GM18873 (cell line): ENCODE data around the gene PM20D1.
"Not testable (repeated sequence)": the region's sequence is repeated elsewhere in the genome, so short reads cannot be mapped to it uniquely, and the experiment has no call there.

Experiments used
- ATAC-seq: cut with Tn5 transposase; IDR thresholded peaks from one replicate; pipeline ENCODE4 v1.9.1; 2021; ENCODE audit warnings: mild to moderate bottlenecking, moderate library complexity, moderate number of reproducible peaks; ENCODE audit not compliant: unreplicated experiment, low FRiP score

Gene PM20D1, protein sequence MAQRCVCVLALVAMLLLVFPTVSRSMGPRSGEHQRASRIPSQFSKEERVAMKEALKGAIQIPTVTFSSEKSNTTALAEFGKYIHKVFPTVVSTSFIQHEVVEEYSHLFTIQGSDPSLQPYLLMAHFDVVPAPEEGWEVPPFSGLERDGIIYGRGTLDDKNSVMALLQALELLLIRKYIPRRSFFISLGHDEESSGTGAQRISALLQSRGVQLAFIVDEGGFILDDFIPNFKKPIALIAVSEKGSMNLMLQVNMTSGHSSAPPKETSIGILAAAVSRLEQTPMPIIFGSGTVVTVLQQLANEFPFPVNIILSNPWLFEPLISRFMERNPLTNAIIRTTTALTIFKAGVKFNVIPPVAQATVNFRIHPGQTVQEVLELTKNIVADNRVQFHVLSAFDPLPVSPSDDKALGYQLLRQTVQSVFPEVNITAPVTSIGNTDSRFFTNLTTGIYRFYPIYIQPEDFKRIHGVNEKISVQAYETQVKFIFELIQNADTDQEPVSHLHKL

DNA sequence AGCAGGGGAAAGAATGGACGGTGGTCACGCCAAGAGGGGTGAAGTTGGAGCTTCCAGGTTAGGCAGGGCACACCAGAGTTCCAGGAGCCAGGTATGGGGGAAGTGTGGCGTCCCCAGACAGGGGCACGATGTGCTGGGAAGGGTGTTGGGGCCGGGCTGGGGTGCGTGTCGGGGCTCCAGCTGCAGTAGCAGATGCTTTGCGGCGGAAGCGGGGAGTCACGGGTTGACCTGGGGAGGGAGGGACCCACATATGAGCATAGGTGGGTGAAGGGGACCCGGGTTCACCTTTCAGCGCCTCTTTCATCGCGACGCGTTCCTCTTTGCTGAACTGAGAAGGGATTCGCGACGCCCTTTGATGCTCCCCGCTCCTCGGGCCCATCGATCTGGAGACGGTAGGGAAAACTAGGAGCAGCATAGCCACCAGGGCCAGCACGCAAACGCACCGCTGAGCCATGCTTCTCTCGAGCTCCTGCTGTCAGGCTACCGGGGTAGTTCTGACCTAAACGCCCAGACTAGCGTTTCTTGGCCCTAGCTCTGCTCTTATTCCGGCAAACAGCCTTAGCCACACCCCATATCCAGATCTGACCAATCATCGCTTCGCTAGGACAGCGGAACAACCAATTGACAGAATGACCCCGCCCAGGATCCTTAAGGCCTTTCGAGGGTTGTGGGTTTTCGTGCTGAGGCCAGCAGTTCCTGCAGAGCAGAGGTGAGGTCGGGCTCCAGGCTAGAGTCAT lies at the start of gene PM20D1:
PM20D1 (minus strand) TSS at position 514 of the 737 bp plus-strand sequence; CDS start at position 454, 60 bp downstream.
- peak; percentile 97 for ATAC-seq

DNA sequence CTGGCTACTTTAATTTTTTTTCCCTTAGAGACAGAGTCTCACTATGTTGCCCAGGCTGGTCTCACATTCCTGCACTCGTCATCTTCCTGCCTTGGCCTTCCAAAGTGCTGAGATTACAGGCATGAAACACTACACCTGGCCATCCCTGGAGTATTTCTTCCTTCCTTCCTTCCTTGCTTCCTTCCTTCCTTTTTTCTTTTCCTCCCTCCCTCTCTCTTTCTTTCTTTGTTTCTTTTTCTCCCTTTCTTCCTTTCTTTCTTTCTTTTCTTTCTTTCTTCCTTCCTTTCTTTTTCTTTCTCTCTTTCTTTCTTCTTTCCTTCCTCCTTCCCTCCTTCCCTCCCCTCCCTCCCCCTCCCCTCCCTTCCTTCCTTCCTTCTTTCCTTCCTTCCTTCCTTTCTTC lies 46.4 kb upstream of the PM20D1 start:
- ATAC-seq, result no peak

DNA sequence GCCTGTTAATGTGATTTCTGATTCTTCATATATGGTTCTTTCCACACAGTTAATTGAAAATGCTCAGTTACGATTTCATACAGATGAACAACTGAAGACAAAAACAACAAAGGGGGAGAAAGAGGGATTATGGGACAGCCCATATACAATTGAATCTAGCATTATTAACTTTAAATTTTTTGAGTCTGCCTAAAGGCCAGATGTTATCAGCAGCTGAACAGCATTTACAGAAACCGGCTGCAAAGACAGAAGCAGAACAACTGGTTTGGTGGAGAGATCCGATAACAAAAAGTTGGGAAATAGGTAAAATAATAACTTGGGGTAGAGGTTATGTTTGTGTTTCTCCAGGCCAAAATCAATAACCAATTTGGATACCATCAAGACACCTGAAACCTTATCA lies 44.2 kb upstream of the PM20D1 start:
- ATAC-seq, result not testable (repeated sequence)

DNA sequence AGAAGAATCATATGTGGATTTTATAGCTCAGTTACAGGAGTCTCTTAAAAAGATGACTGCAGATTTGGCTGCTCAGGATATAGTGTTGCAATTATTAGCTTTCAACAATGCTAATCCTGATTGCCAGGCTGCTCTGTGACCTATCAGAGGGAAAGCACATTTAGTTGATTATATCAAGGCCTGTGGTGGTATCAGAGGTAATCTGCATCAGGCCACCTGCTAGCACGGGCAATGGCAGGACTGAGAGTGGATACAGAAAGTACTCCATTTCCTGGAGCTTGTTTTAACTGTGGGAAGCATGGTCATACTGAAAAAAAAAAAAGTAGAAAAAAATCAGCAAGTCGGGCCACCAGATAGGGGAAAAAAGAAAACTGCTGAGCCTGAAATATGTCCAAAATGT lies 42.2 kb upstream of the PM20D1 start:
- ATAC-seq, result not testable (repeated sequence)

DNA sequence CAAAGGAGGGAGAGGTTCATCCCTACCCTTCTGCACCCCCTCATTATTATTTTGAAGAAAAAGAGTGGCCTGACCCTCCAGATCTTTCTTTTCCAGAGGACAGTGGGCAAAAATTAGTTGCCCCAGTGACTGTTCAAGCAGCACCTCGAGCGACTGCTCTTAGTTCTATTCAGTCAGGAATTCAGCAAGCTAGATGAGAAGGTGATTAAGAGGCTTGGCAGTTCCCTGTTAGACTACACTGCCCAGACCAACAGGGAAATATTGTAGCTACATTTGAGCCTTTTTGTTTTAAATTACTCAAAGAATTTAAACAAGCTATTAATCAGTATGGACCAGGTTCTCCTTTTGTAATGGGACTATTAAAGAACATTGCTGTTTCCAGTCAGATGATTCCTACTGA lies 41.5 kb upstream of the PM20D1 start:
- ATAC-seq, result not testable (repeated sequence)

DNA sequence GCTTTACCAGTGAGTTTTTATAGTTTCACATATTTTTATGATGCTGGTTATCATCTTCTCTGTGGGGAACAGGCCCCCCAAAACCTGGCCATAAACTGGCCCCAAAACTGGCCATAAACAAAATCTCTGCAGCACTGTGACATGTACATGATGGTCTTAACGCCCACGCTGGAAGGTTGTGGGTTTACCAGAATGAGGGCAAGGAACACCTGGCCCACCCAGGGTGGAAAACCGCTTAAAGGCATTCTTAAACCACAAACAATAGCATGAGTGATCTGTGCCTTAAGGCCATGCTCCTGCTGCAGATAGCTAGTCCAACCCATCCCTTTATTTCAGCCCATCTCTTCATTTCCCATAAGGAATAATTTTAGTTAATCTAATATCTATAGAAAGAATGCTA lies 40.7 kb upstream of the PM20D1 start:
- ATAC-seq, result not testable (repeated sequence)

DNA sequence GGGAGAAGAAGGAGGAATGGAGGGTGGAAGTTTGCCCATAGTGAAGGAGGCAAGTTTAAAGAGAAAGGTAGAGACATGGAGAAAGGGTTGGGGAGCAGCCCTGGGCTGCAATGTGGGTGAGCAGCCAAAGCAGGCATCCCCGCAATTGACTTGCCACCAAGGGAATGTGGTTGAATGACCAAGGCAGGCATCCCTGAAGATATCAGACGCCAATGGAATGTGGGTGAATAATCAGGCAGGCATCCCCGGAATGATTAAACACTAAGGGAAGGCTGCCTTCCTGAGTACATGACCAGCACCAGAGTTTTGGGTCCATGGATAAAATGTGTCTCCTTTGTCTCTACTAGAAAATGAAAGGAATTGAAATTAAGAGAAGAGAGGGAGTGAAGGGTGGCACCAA lies 39.8 kb upstream of the PM20D1 start:
- not testable (repeated sequence) for ATAC-seq

DNA sequence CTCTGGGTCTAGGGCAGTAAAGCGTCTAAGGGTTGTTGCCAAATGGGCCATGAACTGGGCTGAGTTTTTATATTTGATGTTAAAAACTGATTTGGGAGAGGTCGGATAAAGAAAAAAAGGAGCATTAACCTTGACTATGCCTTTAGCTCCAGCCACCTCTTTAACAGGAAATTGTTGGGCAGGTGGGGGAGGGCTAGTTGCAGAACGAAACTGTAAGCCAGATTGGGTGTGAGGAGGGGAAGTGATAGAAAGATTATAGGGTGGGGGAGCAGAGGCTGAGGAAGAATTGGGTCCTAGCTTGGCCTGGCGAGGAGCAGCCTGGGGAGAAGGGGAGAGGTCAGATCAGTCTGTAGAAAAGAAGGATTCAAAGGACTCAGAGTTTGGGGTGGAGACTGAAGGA lies 39.1 kb upstream of the PM20D1 start:
- ATAC-seq, result not testable (repeated sequence)

DNA sequence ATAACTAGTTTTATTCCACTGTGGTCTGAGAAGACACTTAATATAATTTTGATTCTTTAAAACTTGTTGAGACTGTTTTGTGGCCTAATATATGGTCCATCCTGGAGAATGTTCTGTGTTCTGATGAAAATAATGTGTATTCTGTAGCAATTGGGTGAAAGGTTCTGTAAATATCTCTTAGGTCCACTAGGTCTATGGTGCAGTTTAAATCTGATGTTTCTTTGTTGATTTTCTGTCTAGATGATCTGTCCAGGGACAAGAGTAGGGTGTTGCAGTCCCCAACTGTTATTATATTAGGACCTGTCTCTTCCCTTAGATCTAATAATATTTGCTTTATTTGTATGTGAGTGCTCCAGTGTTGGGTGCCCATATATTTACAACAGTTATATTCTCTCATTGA lies 33.9 kb upstream of the PM20D1 start:
- no peak for ATAC-seq

DNA sequence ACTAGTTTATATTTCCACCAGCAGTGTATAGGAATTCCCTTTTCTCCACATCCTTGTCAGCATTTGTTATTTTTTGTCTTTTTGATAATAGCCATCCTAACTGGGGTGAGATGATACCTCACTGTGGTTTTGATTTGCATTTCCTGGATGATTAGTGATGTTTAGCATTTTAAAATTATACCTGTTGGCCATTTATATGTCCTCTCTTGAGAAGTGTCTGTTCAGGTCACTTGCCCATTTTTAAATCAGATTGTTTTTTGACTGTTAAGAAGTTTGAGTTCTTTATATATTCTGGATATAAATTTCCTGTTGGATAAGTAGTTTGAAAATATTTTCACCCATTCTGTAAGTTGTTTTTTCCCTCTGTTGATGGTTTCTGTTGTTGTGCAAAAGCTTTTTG lies 31.0 kb upstream of the PM20D1 start:
- ATAC-seq, result no peak

DNA sequence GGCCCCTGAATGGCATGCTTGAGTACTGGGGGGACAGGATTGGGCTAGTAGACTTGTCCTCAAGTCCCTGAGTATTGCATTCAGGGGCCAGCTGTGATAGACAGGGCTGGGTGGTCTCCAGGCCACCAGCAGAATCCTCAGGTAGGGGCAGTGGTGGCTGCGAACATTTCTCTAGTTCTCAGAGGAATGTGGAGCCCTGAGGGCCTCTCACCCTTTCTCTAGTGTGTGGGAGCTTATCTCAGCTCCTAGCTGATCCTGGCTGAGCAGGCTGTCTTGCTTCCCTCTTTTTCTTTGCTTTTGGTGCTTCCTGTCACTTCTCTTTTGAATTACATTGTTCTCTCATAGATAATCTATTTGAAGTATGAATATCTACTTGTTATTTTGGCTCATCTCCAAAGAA lies 30.0 kb upstream of the PM20D1 start:
- ATAC-seq, result no peak

DNA sequence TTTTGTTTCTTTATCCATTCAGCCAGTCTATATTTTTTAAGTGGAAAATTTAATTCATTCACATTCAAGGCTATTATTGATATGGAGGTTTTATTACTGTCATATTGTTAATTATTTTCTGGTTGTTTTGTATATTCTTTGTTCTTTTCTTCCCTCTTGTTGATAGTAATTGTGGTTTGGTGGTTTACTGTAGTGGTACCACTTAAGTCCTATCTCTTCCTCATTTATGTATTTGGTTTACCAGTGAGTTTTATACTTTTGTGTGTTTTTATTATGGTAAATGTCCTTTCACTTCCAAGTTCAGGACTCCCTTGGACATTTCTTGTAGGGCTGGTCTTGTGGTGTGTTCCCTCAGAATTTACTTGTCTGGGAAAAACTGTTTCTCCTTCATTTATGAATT lies 28.1 kb upstream of the PM20D1 start:
- no peak for ATAC-seq

DNA sequence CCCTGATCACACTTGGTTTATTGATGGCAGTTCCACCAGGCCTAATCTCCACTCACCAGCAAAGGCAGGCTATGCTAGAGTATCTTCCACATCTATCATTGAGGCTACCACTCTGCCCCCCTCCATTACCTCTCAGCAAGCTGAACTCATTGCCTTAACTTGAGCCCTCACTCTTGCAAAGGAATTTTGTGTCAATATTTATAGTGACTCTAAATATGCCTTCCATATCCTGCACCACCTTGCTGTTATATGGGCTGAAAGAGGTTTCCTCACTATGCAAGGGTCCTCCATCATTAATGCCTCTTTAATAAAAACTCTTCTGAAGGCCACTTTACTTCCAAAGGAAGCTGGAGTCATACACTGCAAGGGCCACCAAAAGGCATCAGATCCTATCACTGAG lies 23.2 kb upstream of the PM20D1 start:
- not testable (repeated sequence) for ATAC-seq

DNA sequence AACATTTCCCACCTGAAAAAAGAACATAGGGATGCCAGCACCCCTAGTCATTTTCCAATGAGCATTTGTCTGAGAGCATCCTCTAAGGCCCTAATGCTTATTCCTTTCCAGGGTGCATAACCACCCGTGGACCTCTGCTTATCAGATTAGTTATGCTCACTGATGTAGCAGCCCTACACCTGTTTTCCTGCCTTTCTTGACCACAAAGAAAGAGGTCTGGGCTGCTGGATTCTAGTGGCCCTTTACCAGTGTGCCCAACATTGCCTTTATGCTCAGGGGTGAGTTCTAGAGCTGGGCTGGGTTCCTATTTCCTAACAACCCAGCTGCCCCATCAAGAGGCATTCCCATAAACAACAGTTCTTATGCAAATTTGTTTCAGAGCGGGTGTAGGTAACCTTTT lies 20.3 kb upstream of the PM20D1 start:
- no peak for ATAC-seq

DNA sequence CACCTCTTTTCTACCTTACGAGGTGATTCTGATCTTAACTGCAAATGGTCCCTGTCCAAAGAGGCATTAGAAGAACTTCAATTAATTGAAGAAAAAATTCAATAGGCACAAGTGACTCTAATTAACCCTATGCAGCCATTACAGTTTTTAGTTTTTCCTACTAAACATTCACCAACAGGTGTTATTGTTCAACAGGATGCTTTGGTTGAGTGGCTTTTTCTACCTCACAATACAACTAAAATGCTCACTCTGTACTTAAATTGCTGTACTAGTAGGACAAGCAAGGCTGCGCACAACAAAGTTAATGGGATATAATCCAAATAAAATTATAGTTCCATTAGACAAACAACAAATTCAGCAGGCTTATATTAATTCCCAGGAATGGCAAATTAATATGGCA lies 11.6 kb upstream of the PM20D1 start:
- ATAC-seq, result no peak

DNA sequence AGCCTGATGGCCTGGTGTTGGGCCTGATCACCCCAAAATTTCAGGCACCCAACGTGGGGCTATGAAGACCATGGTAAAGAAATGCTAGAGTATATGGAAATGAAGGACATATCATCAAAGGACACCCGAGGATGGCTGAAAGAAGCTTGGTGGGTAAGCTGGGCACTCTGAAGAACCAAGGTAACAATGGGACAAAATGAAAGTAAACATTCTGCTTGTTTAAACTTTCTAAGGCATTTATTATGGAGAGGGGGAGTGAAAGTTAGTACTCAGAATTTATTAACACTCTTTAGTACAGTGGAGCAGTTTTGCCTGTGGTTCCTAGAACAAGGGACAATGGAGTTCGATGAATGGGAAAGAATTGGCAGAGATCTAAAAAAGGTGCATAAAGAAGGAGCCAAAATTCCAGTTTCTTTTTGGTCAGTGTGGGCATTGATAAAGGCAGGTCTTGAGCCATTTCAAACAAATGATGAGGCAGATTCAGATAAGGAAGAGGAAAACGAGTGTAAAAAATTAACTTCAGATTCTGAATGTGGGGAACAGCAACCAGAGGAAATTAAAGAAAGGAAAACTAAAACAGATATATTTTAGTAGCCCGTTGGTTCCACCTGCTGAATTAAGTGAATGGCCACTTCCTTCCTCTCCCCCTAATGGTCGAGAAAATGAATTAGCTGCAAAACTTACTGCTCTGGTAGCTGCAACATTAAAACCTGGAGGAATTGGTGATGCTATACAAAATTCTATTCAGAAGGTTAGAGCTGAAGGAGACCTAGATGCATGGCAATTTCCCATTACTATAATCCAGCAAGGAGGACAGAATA lies 8.4 kb upstream of the PM20D1 start:
- no peak for ATAC-seq

DNA sequence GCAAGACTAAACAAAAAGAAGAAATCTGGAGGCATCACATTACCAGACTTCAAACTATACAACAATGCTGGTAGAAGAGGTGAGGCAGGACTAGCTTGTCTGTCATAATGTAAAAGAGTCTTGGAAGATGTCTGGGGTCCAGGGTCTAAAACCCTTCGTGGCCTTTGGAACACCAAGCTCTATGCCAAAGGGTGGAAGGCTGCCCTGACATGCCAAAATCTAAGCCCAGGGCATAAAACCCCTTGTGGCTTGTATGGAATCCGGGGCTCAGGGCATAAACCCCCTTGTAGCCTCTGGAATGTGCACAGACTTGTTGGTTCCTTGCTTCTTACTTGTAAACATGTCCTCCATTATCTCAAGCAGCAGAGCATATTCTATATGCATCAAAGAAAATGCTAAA lies 7.6 kb upstream of the PM20D1 start:
- ATAC-seq, result not testable (repeated sequence)

DNA sequence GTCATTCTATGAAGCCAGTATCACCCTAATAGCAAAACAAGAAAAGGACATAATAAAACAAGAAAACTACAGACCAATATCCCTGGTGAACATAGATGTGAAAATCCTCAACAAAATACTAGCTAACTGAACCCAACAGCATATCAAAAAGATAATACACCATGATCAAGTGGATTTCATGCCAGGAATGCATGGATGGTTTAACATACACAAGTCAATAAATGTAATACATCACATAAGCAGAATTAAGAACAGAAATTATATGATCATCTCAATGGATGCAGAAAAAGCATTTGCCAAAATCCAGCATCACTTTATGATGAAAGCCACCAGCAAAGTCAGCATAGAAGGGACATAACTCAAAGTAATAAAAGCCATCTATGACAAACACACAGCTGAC lies 6.5 kb upstream of the PM20D1 start:
- ATAC-seq, result no peak

DNA sequence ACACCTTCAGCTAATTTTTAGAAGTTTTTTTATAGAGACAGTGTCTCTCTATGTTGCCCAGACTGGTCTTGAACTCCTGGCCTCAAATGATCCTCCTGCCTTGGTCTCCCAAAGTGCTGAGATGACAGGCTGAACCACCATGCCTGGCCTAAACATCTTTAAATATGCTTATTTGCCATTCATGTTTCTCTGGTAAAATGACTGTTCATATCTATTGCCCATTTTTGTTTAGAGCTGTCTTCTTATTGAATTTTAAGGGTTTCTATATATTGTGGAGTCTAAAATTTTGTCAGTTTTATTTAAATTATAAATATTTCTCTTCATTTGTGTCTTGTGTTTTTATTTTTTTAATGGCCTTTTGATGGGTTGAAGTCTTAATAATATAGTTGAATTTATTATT lies 3.0 kb upstream of the PM20D1 start:
- ATAC-seq, result no peak

DNA sequence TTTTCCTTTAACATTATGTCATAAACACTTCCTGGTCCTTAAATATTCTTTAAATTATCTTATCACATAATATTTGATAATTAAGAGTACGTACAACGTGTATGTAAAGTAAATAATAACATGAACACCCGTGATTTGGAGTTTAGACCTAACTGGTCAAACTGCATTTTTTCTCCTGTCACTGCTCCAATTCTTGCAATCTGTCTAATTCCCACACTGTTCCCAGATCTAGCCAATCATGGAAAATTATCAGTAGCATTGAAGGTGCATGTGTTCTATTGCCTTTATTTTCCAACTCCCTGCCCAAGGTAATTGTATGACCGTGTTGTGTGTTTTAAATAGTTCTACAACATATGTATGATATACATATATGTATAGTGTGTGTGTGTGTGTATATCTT lies 2.1 kb upstream of the PM20D1 start:
- no peak for ATAC-seq
